GM19238 (cell line): ENCODE results near the gene HMGN1.
"Not testable (repeated sequence)": the region's sequence is repeated elsewhere in the genome, so short reads cannot be mapped to it uniquely, and the experiment has no call there.

Experiments used
- DNase-seq: peaks from one replicate; pipeline ENCODE4 v3.0.0; 2011; ENCODE audit warnings: low spot score; ENCODE audit not compliant: insufficient read length

The HMGN1 gene

DNA sequence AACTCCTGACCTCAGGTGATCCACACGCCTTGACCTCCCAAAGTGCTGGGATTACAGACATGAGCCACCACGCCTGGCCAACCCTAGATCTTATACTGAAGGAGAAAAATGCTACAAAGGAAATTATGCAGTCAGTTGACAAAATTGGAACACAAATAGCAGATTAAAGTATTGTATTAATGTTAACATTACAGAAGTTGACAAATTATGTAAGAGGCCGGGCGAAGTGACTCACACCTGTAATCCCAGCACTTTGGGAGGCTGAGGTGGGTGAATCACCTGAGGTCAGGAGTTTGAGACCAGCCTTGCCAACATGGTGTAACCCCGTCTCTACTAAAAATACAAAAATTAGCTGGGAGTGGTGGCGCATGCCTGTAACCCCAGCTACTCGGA is 21.0 kb upstream of the HMGN1 start:
- not testable (repeated sequence) for DNase-seq

DNA sequence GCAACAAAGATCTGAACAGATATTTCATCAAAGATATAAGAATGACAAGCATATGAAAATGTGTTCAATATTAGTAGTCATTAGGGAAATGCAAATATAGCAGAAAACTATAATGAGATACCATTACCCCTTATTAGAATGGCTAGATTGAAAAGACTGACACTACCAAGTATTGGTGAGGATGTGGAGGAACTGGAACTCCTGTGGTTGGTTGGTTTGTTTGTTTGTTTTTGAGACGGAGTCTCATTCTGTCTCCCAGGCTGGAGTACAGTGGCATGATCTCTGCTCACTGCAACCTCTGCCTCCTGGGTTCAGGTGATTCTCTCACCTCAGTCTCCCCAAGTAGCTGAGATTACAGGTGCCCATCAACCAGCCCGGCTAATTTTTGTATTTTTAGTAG is 18.9 kb upstream of the HMGN1 start:
- DNase-seq = no peak

DNA sequence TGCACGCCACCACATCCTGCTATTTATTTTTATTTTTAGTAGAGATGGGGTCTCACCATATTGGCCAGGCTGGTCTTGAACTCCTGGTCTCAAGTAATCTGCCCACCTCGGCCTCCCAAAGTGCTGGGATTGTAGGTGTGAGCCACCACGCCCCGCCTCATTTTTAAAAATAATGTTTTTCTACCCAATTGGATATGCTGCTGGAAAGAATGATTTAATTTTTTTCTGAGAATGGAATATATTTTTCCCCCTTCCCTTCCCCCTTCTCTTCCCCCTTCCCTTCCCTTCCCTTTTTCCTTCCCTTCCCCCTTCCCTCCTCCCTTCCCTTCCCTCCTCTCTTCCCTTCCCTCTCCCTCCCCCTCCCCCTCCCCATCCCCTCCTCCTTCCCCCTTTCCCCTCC is 17.7 kb upstream of the HMGN1 start:
- no peak for DNase-seq

DNA sequence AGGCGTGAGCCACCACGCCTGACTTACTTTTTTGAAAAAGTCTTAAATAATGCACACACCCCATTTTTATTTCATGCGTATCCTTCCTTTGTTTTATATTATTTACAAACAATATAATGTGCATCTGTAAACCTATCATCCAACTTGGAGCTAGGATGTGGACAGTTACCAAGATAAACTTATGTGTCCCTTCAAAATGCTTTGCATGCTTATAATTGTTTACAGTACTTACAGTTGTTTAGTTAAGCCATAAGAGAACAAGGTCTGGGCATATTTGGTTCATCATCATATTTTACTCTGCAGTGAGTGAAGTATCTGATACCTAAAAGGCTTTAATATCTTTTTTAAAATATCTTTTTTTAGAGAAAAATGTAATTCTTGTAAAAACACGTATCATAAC is 16.1 kb upstream of the HMGN1 start:
- DNase-seq = no peak

DNA sequence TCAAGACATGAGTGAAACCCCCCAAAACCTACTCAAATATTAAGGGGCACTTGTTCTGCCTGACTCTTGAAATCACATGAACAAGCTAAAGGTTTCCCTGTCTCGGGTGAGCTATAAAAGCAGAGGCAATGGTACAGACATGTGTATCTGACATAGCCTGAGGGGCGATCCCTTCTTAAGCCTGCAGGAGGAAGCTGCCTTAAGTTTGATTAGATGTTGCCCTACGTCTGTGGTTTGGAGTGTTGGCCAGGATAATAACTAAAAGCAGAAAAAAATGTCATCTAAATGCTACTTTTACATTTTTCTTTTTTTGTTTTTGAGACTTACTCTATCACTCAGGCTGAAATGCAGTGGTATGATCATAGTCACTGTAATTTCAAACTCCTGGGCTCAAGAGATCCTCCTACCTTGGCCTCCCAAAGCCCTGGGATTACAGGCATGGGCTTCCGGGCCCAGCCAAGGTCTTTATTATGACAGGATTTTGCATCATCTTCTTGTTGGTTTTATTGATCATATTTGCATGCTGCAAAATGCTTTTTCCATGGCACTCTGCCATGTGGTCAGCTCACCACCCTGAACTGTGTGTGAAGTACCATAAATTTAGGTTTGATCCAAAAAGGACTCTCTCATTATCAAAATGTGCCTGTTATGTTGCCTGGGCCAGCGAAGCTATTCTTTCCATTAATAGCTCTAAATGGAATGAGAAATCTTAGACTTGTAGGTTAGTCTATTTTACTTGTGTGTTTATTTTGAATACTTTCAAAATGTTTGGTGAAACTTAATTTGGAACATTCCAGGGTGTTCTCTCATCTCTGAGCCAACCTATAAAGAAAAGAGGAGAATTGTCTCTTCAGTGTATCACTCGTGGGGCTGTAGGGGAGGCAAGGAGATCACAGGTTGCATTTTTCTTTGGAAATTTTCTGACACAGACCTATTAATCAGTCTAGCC is 15.0 kb upstream of the HMGN1 start:
- no peak for DNase-seq

DNA sequence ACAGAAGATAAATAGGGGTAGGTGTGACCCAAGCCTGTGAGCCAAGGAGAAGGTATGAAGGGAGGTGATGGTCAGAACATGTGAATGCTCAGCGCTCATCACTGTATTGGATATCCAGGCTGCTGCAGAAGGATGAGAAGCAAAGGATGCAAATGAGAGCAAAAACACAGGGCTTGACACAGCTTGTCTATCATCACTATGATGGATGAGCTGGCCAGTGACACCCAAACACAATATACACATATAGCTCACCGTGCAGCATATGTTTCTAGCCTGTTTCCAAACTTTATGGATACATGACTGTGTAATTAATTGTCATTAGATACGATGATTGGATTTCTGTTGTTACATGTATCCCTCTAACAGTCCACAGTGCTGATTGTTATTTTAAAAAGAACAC is 13.8 kb upstream of the HMGN1 start:
- DNase-seq = no peak

DNA sequence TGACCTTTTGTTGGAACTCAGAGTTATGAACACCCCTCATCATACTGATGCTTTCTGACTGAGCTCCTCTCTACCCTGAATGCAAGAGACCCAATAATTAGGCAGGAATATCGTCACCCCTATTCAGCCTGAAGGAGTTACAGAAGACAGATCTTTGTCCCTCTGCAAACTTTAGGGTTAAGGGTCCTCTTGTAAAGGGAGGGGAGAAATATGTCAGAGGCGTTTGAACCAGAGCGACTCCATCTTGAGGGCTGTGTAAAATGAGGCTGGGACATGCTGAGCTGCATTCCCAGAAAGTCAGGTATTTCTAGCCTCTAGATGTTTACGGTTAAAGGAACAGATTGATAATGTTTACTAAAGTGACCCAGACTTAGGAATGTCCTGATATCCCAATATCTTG is 10.5 kb upstream of the HMGN1 start:
- DNase-seq = no peak

DNA sequence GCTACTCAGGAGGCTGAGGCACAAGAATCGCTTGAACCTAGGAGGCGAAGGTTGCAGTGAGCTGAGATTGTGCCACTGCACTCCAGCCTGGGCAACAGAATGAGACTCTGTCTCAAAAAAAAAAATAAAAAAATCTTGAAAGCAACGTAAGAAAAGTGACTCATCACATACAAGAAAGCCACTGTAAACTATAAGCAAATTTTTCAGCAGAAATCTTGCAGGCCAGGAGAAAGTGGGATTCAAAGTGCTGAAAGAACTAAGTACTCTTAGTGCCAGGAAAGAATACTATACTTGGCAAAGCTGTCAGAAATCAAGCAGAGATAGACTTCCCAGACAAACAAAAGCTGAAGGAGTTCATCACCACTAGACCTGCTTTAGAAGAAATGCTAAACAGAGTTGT is 4.4 kb upstream of the HMGN1 start:
- no peak for DNase-seq

DNA sequence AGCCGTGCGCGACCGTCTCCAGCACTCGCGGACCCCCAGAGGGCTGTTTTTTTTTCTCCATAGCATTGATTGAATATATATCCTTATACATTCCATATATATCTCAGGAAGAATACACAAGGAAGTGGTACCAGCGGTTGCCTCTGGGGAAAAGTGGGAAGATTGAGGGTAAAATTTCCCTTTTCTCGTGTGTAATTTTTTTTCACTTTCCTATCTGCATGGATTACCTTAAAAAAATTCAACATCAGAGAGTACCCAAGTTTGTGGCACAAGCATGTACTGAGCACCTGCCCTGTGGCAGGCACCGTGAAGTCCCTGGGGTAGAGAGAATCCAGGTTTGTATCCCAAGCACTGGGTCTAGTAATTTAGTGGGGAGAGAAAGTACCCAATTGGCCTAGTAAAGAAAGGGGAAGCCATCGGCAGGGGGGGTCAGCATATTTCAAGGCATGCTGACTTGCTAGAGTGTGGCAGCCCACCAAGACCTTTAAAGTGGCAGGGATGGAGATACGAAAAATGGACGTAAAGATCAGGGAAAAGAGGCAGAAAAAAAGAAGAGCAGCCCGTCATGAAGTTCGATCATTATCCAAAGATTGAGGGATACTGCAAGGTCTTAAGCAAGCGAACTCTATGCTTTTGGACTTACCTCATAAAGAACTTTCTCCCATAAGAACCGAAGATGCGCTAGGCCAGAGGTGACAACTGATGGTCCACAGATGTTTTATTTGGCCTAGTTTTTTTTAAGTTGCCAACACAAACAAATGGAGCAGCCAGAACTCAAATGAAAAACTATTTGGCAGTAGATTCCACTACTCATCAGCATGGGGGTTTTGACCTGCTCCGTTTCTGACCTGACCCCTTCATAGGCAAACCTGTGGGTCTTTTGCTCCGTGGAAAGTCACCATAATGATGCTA is 1.5 kb upstream of the HMGN1 start:
- DNase-seq = no peak

DNA sequence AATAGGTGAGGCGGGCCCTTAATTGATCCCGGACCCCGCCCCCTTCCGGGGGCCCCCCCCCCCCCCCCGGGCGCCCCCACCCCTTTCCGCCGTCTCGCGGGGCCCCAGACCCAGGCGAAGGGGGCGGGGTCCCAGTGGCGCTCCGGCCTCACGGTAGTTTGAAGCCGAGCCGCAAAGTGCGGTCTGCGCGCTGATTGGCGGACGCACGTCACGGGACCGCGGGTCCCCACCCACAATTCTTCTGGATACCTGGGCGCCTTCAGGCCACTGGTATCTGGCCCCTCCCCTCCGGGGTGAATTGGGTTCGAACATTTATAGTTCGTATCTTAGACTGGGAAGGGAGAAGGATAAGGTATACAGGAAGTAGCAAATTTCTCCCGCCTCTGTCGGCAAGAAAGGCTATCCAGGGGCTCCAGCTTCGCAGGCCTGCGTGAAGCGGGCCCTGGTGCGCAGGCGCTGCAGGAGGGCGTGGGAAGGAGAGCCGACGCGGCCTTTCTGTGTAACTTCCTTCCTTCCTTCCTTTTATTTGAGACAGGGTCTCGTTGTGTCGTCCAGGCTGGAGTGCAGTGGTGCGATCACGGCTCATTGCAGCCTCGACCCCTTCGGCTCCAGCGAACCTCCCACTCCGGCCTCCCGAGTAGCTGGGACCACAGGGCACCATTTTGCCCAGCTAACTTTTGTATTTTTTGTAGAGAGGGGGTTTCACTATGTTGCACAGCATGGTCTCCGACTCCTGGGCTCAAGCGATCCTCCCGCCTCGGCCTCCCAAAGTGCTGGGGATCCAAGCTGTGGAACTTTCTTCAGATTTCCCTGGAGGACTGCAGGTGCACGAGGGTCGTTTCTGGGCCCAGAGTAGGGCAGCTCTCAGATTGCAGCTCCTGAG is 564 bp upstream of the HMGN1 start:
- DNase-seq = peak; percentile 93

DNA sequence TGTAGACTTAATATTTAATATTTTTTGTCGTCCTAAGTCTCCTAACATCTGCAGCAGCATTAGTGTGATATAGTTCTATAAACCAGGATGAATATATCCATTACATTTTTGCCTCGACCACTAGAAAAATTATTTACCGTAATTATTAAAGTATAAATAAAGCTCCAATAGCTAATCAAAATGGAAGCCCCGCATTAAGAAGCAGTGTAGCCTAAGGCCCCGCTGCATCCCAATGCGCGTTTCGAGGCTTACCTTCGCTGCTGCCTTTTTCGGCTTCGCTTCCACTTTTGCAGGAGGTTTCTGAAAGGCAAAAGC is 891 bp downstream of the HMGN1 start:
- DNase-seq = peak; percentile 8

DNA sequence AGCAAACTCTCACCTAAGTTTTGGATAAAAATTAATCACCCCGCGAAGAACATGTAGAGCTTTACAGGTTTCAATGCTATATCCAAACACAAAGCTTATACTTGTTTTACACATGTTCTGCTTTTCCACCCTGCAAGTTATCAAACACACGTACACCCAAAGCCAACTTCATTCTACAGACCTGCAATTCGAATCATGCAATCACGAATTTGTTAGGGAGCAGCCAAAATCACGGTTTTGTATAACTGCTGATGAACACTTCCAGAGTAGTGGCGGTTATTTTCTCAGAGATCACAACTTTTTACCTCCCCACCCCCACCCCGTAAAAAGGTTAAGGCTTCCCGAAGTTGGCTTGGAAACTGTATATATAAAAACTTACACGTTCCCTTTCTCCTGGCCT is 1.4 kb downstream of the HMGN1 start:
- DNase-seq = no peak

DNA sequence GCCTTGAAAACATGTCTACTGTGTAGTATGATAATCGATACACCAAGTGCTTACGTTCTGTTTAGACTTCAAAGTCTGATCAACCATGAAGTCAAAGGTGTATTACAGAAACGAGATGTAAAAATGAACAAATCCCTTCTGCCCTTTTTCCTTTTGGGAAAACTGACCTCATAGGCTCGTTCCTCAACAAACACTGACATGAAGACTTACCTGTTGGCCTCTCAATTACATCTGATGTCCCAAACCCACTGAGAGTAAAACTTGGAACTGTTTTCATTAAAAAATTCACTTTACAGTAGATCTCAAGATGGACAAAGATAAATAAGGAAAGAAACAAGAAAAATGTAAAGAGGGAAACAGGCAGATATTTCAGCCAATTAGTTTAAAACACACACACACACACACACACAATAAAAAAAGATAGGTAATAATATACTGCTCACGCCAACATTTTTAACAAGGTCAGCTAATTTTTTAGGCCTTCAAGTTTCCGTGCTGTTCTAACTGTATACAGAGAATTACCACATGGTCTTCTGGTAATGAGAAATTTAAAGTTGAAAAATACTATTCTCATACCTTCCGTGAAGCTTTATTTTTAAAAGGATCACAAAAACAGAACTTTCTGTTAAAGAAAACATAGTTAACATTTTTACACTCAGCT is 2.1 kb downstream of the HMGN1 start:
- no peak for DNase-seq

DNA sequence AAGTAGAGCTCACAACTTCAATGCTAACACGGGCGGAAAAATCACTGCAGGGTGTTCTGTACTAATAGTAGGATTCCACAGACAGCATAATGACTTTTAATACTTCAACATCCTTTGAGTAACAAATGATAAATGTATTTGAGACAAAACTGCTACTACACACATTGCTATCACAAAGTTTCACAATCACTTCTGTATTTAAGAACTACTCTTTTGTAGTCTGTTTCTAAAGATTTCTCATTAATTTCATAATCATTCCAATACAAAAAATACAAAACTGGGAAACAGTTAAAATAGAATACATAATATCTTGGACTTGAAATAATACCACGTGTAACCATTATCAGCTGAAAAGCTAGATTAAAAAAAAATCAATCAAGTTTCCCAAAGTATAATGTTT is 2.7 kb downstream of the HMGN1 start:
- DNase-seq = no peak

DNA sequence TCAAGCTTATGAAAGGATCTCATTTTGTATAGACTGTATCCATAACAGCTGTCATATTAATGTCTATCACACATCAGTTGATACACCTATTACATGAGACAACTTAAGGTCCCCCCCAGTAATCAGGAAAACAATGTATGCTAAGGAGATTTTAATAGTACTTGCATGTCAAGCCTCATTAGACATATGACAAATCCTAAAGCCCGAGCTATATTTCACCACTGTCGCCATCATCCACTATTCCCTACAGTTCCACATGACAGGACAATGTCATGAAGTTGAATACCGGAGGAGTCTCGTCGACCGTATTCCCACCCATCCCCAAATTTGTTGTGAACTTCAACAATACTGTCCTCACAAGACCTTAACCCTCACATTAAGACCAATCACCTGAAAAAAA is 3.4 kb downstream of the HMGN1 start:
- no peak for DNase-seq

DNA sequence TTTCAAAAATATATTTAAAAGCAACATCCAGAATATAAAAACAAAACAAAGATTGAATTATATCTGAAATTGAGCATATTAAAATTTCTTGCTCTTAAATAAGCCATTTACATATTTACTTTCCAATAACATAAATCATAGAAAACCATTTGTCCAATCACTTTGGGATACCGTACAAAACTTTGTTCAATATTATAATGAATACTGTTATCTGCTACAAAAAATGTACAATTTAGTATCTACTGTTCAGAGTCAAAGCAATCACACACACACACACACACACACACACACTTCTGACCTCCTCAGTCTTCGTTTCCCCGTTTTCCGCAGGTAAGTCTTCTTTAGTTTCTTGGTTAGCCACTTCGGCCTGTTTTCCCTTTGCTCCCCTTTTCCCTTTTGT is 4.0 kb downstream of the HMGN1 start:
- no peak for DNase-seq

DNA sequence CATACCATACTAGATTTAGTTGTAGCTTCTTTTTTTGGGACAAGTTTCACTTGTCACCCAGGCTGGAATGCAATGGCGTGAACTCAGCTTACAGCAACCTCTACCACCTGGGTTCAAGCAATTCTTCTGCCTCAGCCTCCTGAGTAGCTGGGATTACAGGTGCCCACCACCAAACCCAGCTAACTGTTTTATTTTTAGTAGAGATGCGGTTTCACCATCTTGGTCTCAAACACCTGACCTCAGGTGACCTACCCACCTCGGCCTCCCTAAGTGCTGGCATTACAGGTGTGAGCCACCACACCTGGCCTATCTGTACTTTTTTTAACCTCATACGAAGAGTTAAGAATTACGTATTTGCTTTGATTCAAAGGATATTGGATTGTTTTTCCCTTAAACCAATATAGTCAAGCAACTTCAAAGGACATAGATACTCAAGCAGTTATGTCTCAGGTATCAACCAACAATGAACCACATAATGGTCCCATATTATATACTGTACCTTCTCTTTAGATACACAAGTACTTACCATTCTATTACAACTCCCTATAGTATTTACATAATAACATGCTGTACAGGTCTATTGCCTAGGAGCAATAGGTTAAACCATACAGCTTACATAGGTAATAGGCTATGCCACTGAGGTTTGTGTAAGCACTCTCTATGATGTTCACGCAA is 7.5 kb downstream of the HMGN1 start:
- DNase-seq = no peak

DNA sequence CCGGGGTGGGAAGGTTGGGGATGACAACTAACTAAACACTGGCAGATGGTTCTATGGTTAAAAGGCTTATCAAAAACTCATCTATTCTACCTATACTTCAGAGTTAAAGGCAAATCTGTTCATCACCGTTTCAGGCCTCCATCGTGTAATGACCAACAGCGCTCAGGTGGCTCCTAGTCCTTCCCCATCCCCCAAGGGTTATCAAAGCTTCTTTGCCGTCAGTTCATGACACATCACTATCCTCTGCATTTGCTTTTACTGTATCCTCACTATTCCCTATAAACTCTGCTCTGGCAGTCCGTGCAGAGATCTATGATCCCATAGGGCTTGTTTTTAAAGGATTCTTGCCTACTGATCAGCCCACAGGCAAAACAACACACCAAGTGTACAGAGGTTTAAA is 8.2 kb downstream of the HMGN1 start:
- no peak for DNase-seq

DNA sequence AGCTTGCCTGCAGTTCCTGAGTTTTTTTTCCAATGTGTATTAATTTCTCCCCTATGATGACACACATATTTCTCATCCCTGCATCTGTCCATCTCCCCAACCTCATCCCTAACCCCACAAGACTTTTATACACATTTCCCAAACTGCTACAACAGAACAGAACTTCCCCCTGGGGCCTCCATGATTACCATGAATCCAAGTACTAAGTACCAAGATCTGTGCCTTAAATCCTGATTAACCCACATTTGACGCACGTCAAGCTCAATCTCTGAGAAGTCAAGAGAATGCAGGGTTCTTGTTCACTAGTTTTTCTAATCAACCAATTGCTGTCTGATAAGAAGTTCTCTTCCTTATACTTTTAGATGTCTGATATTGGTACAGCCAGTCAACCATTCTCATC is 9.7 kb downstream of the HMGN1 start:
- no peak for DNase-seq

DNA sequence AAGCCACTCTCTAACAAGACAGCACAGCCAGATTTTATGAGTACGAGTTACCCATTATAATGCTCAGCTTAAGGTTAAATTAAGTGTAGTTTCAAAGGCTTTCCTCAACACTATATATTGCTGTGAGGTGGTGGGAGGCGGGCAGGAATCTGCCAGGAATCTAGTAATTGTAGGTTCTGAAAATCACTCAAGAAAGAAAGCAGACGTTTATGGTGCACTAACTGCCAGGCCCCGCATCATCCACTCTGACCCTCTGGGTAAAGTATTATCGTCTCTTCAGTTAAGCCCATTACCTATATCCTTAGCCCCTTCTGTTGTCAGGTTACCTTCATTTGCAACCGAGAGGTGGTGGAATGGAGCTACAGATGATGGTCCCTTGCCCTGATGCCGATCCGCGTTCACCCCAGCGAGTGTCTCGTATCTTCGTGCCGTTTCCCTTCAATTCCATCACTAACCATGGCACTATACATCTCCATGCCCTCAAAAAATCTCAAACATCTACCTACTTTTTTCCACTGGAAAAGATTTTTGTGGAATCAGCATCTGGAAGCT is 12.4 kb downstream of the HMGN1 start:
- no peak for DNase-seq
